UCSD-AML1 (cell line): Measurements from ENCODE around the gene ARMS2.

ENCODE experiments used
- DNase-seq: peaks from one replicate; lab custom pipeline; 2025; ENCODE audit not compliant: unreplicated experiment; lab: John Stamatoyannopoulos, UW

Gene ARMS2, protein sequence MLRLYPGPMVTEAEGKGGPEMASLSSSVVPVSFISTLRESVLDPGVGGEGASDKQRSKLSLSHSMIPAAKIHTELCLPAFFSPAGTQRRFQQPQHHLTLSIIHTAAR

GRCh38 chr10:122454603-122455080 lies at the start of gene ARMS2:
Gene ARMS2, plus strand, starts transcription at chr10:122454653. Its CDS starts 75 bp downstream, at chr10:122454728.
- no peak for DNase-seq

- DNase-seq = no peak
Observed at GRCh38 chr10:122407375-122408125, 46.9 kb upstream of the ARMS2 start.

DNA sequence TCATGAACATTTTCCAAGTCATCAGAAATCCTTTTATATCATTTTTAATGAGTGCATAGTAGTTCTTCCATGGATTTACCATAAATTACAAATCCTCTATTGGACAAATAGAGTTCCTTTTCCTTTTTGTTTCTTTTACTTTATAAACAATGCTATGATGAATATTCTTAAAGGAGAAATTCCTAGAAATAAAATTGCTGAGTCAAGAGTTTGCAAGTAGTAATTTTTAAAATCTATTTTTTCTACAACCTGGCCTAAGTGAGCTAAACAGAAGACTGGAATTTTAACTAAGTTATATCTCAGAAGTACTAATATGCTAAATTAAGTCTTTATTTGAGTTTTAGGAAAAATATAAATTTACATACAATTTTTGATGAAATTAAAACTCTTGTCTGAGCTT lies 41.1 kb upstream of the ARMS2 start:
- DNase-seq = no peak

- no peak for DNase-seq
Observed at GRCh38 chr10:122417667-122418066, 36.8 kb upstream of the ARMS2 start.

GRCh38 chr10:122419016-122419415 lies 35.4 kb upstream of the ARMS2 start:
- DNase-seq = no peak

DNA sequence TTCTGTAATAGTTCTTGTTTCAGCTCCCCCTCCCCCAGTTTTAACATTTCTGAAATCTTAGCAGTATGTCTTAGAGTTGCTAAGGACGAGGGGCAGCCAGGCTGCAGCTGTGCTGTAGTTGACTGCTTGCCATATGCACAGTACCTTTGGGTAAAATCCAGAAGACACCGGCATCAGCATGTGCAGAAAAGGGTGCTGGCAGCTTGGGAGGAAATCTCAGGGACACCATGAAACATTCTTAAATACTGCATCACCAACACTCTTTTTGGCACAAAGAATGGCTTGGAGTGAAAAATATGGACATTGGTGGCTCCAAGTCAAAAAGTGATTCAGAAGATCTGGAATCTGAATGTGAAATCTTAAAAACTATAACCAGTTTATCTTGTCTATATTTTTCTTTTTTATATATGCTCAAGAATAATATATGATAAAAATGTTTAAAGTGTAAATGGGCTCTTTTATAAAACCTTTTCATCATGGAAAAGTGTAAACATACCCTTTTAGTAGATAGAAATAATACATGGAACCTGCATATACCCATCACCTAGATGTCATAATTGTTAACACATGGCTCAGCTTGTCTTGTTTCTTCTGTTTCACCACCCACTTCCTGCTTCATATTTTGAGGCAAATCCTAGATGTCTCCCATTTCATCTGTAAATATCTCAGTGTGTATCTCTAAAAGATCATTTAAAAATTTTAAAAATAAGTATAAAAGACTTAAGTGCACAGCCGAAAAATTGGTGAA lies 34.4 kb upstream of the ARMS2 start:
- DNase-seq = no peak

DNA sequence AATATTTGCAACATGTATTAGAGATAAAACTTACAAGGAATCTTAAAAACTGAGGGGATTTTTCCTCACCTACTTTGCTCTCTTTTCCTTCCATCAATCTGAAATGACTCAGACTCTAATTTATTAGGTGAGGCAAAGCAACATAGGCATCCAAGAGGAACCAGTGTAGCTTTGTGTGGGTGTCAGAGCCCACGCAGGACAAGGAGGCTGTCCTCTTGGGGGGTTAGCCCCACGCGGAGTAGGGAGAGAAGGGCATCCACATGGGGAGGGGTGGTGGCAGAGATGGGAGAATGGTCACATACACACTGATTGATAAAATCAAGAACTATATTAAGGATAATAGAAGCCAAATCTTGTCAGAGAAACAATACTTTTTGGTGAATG lies 33.8 kb upstream of the ARMS2 start:
- DNase-seq = no peak

- DNase-seq = no peak
Observed at GRCh38 chr10:122421054-122421625, 33.3 kb upstream of the ARMS2 start.

GRCh38 chr10:122421742-122422141 lies 32.7 kb upstream of the ARMS2 start:
- DNase-seq = no peak

DNA sequence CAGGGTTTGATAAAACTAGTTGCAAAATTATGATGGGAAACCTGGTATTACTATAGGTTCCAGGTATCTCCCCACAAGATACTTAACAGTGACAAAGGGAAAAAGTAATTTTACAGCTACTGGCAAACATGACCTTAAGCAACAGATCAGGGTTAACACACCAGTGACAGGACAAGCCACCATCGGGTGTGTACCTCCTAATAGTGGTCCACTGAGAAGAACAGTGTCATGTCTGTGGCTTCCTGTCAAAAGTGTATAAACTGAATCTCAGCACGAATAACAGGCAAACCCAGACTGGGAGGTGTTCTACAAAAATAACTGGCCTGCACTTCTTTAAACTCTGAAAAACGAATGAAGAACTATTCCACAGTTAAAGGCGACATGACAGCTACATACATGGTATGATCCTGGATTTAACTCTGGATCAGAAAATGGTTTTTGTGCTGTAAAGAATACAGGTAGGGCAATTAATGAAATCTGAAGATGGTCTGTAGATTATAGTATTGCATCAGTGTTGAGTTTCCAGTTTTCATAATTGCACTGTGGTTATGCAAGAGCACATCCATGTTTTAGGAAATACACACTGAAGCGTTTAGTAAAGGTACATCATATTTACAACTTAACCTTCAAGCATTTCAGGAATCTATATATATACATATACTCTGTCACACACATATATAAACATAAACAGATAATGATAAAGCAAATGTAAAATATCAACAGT lies 32.0 kb upstream of the ARMS2 start:
- no peak for DNase-seq

DNA sequence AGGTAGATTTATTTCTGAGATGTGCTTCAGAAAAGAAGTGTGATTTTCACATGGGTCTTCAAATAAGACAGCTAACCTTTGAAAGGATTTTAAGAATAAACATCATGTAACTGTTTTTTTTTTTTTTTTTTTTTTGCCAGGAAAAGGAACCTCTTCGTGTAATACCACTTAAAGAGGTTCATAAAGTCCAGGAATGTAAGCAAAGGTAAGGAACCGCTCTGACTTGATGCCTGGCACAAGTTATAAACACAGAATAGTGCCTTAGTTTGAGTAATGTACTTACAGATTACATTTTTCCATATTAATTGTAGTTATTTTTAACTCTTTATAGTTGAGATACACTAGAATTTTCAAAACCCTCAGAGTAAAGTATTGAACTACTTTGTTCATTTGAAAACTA lies 30.4 kb upstream of the ARMS2 start:
- no peak for DNase-seq

- DNase-seq = no peak
Observed at GRCh38 chr10:122426829-122427228, 27.6 kb upstream of the ARMS2 start.

DNA sequence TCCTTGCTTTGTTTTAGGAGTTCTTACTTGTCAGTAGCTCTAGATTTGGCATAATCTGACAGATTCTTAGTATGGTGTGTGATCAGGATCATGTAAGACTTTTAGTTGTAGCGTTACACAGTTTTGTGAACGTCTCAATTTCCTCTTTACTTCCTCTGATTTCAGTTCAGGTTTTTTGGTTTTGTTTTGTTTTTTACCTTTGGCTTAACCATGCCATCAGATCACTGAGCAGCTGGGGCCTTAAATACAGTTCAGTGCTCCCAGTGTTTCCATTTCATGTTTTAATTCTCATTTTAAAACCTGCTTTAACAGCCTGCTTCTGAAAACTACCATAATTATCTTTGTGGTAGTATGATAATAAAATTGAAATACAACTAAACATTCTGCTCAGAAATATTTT lies 27.2 kb upstream of the ARMS2 start:
- DNase-seq = no peak

DNA sequence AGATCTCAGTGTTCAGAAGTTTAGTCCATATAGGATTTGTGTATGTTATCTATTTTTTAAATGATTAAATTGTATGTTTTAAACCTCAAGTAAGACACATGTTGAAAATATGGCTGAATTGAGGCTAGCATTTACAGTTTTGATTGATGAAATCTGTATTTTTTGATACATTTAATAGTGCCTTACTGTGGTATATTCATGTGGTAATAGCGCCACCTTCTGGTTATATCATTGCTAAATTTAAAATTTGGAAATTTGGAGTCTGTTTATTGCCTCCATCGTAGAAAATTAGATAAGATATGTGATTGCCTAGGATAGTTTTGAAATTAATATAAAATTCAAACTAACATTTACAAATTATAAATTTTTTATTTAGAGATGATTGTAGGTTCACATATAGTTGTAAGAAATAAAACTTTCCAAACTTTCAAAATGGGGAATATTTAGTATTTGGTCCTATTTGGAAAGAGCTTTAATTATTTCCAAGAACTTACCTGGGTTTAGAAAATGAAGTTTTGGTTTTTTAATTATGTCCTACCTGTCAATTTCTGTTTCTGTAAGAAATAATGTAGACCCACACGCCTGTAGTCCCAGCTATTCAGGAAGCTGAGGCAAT lies 19.1 kb upstream of the ARMS2 start:
- no peak for DNase-seq

DNA sequence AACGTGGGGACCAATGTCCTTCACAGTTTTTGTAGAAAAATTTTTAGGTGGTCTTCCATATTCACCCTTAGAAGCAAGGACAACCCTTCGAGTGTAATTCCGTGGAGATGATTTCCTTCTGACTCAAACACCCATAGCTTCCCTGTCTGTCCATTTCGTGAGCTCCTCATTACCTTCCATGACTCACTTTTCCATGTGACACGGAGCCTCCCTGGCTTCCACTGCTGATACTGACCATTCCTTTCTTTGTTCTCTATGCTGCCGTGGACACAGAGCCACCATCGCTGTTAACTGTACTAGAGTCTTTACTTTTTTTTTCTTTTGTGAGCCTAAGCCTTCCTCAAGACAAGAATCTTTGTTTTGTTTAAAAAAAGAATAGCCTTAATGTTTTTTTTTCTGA lies 12.5 kb upstream of the ARMS2 start:
- no peak for DNase-seq

- no peak for DNase-seq
Observed at GRCh38 chr10:122445469-122445868, 9.0 kb upstream of the ARMS2 start.

DNA sequence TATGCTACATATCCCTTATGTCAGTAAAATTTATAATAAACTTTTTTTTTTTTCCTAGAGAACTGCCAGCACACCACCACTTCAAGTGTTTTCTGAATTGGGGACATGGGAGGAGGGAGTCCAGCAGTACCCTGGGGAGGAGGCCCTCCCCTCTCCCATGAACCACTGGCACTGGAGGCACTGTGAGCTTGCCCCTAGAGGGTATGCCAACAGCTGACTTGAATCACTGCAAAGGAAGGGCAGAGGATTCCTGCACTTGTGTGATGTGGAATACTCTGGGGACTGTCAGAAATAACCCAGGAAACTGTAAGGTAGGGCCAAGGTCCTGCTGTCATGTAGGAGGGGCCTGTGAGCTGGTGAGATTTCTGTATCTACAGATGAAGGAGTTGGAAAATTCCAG lies 8.5 kb upstream of the ARMS2 start:
- DNase-seq = no peak

GRCh38 chr10:122446668-122447423 lies 7.6 kb upstream of the ARMS2 start:
- DNase-seq = no peak

- DNase-seq = no peak
Observed at GRCh38 chr10:122448600-122448999, 5.9 kb upstream of the ARMS2 start.

DNA sequence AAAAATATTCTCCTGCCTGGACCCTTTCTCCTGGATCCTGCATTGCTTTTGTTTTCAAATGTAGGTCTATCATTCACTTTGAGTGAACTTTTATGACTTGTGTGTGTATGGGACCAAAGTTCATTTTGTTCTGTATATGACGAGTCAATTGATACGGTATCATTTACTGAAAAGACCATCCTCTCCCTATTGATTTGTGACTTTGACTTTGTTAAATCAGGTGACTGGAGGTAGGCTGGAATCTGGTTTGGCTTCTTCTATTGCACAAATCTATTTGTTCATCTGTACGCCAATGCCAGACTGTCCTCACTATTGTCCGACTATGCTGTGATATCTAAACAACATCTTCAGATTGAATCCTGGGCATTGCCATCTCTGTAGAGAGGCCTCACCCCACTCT lies 5.3 kb upstream of the ARMS2 start:
- DNase-seq = no peak
